Liver (tissue), 9 donors: Measurements from ENCODE around the gene CDH23. TPM values are rescaled to one million over a fixed set of nuclear protein-coding genes. Genes with fewer than 3 reads are reported as not detected.

Experiments used
- DNase-seq: peaks from one replicate; pipeline ENCODE4 v3.0.0-alpha.2; 2017; ENCODE audit warnings: low spot score
- H3K27ac ChIP-seq, 2 donors: one replicate each; pipeline ENCODE4 v1.7.0; 2013; ENCODE audit warnings: inconsistent platforms in 2 of 2, low read length in 2 of 2, control low read depth in 1 of 2, low read depth in 1 of 2, mild to moderate bottlenecking in 1 of 2
- H3K27me3 ChIP-seq, 4 donors: one replicate each; pipeline versions ENCODE4 v1.6.1 to v1.7.0; 2013; ENCODE audit warnings: low read length in 3 of 4, inconsistent platforms in 1 of 4, mild to moderate bottlenecking in 1 of 4, moderate library complexity in 1 of 4; ENCODE audit not compliant: control insufficient read depth in 4 of 4, insufficient read depth in 4 of 4
- H3K36me3 ChIP-seq, 4 donors: one replicate each; pipeline versions ENCODE4 v1.6.1 to v1.7.0; 2013; ENCODE audit warnings: low read length in 3 of 4, mild to moderate bottlenecking in 3 of 4, low read depth in 1 of 4, moderate library complexity in 1 of 4; ENCODE audit not compliant: control insufficient read depth in 4 of 4, insufficient read depth in 3 of 4
- H3K4me1 ChIP-seq, 4 donors: one replicate each; pipeline versions ENCODE4 v1.6.1 to v1.7.0; 2013; ENCODE audit warnings: low read length in 3 of 4, mild to moderate bottlenecking in 3 of 4, moderate library complexity in 1 of 4; ENCODE audit not compliant: control insufficient read depth in 4 of 4, insufficient read depth in 4 of 4
- H3K4me3 ChIP-seq, 3 donors: one replicate each; pipeline versions ENCODE4 v1.6.1 to v1.7.0; 2013; ENCODE audit warnings: low read length in 3 of 3, control low read depth in 1 of 3, low read depth in 1 of 3, mild to moderate bottlenecking in 1 of 3
- H3K9ac ChIP-seq, 2 donors: one replicate each; pipeline ENCODE4 v1.7.0; 2013; ENCODE audit warnings: low read length in 2 of 2, mild to moderate bottlenecking in 2 of 2, moderate library complexity in 2 of 2, control low read depth in 1 of 2, low read depth in 1 of 2
- H3K9me3 ChIP-seq, 4 donors: one replicate each; pipeline versions ENCODE4 v1.6.1 to v1.7.0; 2013; ENCODE audit warnings: low read length in 3 of 4; ENCODE audit not compliant: control insufficient read depth in 4 of 4
- CTCF ChIP-seq: fragments of 150-350 bp; IDR thresholded peaks from 2 replicates; pipeline ENCODE4 v1.5.1; 2017; ENCODE audit warnings: improper control_type of control experiment, low read depth, low read length; ENCODE audit not compliant: missing input control
- EGR1 ChIP-seq, 2 donors: IDR thresholded peaks; 2 replicates each; pipeline ENCODE4 v1.6.1; 2016 to 2018; ENCODE audit warnings: antibody characterized with exemption in 2 of 2, low read depth in 2 of 2
- FOXA1 ChIP-seq: IDR thresholded peaks from 2 replicates; pipeline ENCODE4 v1.6.1; 2016; ENCODE audit warnings: antibody characterized with exemption
- FOXA2 ChIP-seq: IDR thresholded peaks from 2 replicates; pipeline ENCODE4 v1.6.1; 2016; ENCODE audit warnings: antibody characterized with exemption
- GABPA ChIP-seq, 2 donors: IDR thresholded peaks in 1 of 2; conservative IDR thresholded peaks in 1 of 2; 2 replicates each; pipeline ENCODE4 v1.6.1; 2016; ENCODE audit warnings: antibody characterized with exemption in 2 of 2, mild to moderate bottlenecking in 1 of 2, moderate library complexity in 1 of 2
- HNF4A ChIP-seq, 2 donors: conservative IDR thresholded peaks; 2 replicates each; pipeline ENCODE4 v1.6.1; 2016; ENCODE audit warnings: antibody characterized with exemption in 2 of 2, mild to moderate bottlenecking in 2 of 2
- HNF4G ChIP-seq: IDR thresholded peaks from 2 replicates; pipeline ENCODE4 v1.6.1; 2016; ENCODE audit warnings: antibody characterized with exemption
- JUND ChIP-seq, 2 donors: IDR thresholded peaks; 2 replicates each; pipeline ENCODE4 v1.6.1; 2016; ENCODE audit warnings: antibody characterized with exemption in 2 of 2
- MAX ChIP-seq: IDR thresholded peaks from 2 replicates; pipeline ENCODE4 v1.6.1; 2016; ENCODE audit warnings: antibody characterized with exemption
- NR2F2 ChIP-seq: IDR thresholded peaks from 2 replicates; pipeline ENCODE4 v1.6.1; 2016; ENCODE audit warnings: antibody characterized with exemption
- RAD21 ChIP-seq, 2 donors: IDR thresholded peaks; 2 replicates each; pipeline ENCODE4 v1.6.1; 2016; ENCODE audit warnings: antibody characterized with exemption in 2 of 2, mild to moderate bottlenecking in 2 of 2
- REST ChIP-seq: IDR thresholded peaks from 2 replicates; pipeline ENCODE4 v1.6.1; 2016; ENCODE audit warnings: antibody characterized with exemption, mild to moderate bottlenecking
- RXRA ChIP-seq, 2 donors: IDR thresholded peaks; 2 replicates each; pipeline ENCODE4 v1.6.1; 2017 to 2018; ENCODE audit warnings: antibody characterized with exemption in 2 of 2, mild to moderate bottlenecking in 1 of 2
- SP1 ChIP-seq: IDR thresholded peaks from 2 replicates; pipeline ENCODE4 v1.6.1; 2018; ENCODE audit warnings: antibody characterized with exemption, mild to moderate bottlenecking
- TAF1 ChIP-seq: conservative IDR thresholded peaks from 2 replicates; pipeline ENCODE4 v1.6.1; 2016; ENCODE audit warnings: antibody characterized with exemption, mild to moderate bottlenecking
- YY1 ChIP-seq: IDR thresholded peaks from 2 replicates; pipeline ENCODE4 v1.6.1; 2016; ENCODE audit warnings: antibody characterized with exemption, mild to moderate bottlenecking
- WGBS: extraction: QIAGEN DNeasy Blood & Tissue Kit; methylation state at CpG from one replicate; pipeline ENCODE4 v1.1.7; 2013; 5-methylcytosine and 5-hydroxymethylcytosine counted together
- polyA plus RNA-seq, 2 donors: library from polyadenylated mRNA; stranded (reverse) in 1 of 2; unstranded in 1 of 2; fragments of 200-250 nt in 1 of 2; fragments of >200 nt in 1 of 2; fragmentation: Nextera tagmentation in 1 of 2; extraction: Ambion mirVana in 1 of 2; gene quantifications; one replicate each; pipeline versions ENCODE4 v1.2.1 to v1.2.3, GENCODE V29; 2013 to 2015
- total RNA-seq, 2 donors: library from RNA; depleted of rRNA; stranded (reverse); fragments of >200 nt; gene quantifications; one replicate each; pipeline ENCODE4 v1.2.3, GENCODE V29; 2014
- TF ChIP-seq, protein P1 (sequence below): IDR thresholded peaks from 2 replicates; pipeline ENCODE4 v1.6.1; 2016; ENCODE audit warnings: antibody characterized with exemption
- TF ChIP-seq, protein P2 (sequence below): IDR thresholded peaks from 2 replicates; pipeline ENCODE4 v1.6.1; 2016; ENCODE audit warnings: antibody characterized with exemption
- donor health status: healthy.
- donor health status: healthy.
- donor health status: healthy.
- donor health status: healthy.
- donor health status: healthy.

The CDH23 gene
- total and polyA plus RNA-seq, 4 donors: 1.5 to 4.7 (median 3.4) TPM

GRCh38 chr10:71473671-71474599, 77.2 kb downstream of the CDH23 start (continued):
- TF ChIP-seq REST (peak; percentile 75), SP1 (peak; percentile 54), CTCF (no peak), FOXA2 (peak; percentile 49), MAX (peak; percentile 78)

- no peaks in the 10 kb centered on the region for H3K9me3 ChIP-seq
- no peaks in the 10 kb centered on the region for H3K27me3 ChIP-seq
- H3K27ac ChIP-seq: no peak overlapping the region
- no peak overlapping the region for H3K9ac ChIP-seq
- DNase-seq: no peak
- peaks cover 20 to 49% (median 37%) of the 10 kb centered on the region in 4 donors for H3K4me1 ChIP-seq
- WGBS: 82% methylated on average over 7 of the region's 7 CpGs
- no peaks in the 10 kb centered on the region for H3K36me3 ChIP-seq
- H3K4me3 ChIP-seq: no peak overlapping the region
- TF ChIP-seq YY1 (no peak), HNF4G (no peak), JUND (IDR thresholded peaks at IDR 0.05) (no peak), FOXA1 (no peak), RXRA (IDR thresholded peaks at IDR 0.05) (no peak), HNF4A (conservative IDR thresholded peaks at IDR 0.05) (no peak), CTCF (no peak), REST (no peak), MAX (no peak), FOXA2 (no peak), TAF1 (no peak), RAD21 (IDR thresholded peaks at IDR 0.05) (no peak), SP1 (no peak), GABPA (IDR thresholded peaks at IDR 0.05 in 1 of 2, conservative IDR thresholded peaks at IDR 0.05 in 1 of 2) (no peak), NR2F2 (no peak), EGR1 (IDR thresholded peaks at IDR 0.05; ENCODE audit: low read depth in 2 of 2) (no peak)
- TF ChIP-seq, protein P1, sequence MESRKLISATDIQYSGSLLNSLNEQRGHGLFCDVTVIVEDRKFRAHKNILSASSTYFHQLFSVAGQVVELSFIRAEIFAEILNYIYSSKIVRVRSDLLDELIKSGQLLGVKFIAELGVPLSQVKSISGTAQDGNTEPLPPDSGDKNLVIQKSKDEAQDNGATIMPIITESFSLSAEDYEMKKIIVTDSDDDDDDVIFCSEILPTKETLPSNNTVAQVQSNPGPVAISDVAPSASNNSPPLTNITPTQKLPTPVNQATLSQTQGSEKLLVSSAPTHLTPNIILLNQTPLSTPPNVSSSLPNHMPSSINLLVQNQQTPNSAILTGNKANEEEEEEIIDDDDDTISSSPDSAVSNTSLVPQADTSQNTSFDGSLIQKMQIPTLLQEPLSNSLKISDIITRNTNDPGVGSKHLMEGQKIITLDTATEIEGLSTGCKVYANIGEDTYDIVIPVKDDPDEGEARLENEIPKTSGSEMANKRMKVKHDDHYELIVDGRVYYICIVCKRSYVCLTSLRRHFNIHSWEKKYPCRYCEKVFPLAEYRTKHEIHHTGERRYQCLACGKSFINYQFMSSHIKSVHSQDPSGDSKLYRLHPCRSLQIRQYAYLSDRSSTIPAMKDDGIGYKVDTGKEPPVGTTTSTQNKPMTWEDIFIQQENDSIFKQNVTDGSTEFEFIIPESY: no peak
- TF ChIP-seq, protein P2, sequence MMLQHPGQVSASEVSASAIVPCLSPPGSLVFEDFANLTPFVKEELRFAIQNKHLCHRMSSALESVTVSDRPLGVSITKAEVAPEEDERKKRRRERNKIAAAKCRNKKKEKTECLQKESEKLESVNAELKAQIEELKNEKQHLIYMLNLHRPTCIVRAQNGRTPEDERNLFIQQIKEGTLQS: no peak
Measured at GRCh38 chr10:71474702-71475242, 78.1 kb downstream of the CDH23 start.
